ENCODE results near the gene TNS1.

The TNS1 gene

DNA sequence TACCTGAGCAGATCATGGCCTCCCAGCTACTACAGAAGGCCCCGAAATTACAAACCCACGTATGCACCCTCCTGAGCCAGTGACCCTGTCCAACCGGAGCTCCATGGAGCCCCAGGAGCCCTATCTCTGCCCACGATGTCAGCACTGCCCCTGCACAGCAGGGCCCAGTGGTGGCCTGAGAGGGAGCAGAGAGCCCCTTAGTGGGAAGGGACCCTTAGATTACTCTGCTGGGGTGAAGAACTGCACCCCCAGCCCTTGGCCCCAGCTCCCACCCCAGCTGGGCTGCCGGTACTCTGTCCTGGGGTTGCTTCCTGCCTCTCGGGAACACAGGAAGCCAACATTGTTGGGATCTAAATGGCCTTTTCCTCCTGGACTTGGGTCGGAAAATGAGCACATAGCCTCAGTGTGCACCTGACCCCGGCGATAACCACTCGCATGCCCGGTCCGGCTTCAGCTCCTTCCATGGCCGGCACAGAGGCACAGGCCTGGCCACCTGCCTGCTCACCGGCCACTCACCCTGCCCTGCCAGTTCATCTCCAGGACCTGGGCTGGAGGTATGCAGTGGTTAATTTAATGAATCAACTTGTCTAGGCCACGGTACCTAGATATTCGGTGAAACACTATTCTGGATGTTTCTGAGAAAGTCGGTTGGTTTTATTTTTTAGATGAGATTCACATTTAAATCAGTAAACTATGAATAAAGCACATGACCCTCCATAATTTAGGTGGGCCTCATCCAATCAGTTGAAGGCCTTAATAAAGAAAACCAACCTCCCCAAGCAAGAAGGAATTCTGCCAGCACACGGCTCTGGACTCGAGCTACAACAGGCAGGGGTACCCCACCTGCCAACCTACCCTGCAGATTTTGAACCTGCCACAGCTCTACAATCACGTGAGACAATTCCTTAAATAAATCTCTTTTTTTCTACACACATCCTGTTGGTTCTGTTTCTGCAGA is 19.2 kb downstream of the TNS1 start:
- FAIRE-seq: no peak
- no peak for DNase-seq (ENCODE audit: insufficient read length, low spot score)

DNA sequence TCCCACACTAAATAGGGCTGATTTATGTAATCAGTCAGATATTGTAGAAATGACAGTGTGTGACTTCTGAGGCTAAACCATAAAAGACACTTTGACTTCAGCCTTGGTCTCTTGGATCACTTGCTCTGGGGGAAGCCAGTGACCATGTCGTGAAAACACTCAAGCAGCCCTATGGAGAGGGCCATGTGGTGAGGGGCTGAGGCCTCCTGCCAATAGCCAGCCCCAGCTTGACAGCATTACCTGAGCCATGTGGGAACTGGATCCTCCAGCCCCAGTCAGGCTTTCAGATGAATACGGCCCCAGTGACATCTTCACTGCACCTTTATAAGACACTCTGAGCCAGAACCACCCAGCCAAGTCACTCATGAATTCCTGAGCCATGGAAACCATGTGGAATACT is 20.8 kb downstream of the TNS1 start:
- FAIRE-seq: no peak
- DNase-seq (ENCODE audit: insufficient read length, low spot score): no peak

DNA sequence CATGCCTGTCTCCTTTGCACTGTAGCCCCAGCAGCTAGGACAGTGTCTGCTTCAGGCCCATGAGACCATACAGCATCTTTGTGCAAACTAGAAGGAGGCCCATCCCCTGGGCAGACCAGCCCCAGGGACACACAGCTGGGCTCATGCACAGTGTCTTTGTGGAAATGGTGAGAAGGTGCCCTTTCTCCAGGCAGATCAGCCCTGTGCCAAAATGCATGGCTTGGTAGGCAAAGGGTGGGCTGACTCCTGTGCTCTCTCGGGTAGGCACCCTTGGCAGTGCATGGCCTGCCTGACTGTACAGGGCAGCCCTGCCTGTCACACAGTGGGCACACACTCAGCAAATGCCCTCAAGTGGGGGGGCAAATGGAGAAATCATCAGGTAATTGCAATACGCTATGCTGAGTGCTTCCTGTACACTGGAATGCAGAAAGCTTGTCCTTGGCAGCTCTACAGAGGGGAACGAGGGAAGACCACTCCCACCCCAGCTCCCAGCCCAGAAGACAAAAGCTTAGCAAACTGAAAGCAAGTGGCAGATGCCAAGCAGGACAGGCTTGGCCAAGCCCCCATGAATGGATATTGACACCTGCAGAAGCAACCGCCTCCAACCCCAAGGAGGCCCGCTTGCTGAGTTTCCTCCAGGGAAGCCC is 21.6 kb downstream of the TNS1 start:
- FAIRE-seq: peak; percentile 26
- DNase-seq (ENCODE audit: insufficient read length, low spot score): no peak

DNA sequence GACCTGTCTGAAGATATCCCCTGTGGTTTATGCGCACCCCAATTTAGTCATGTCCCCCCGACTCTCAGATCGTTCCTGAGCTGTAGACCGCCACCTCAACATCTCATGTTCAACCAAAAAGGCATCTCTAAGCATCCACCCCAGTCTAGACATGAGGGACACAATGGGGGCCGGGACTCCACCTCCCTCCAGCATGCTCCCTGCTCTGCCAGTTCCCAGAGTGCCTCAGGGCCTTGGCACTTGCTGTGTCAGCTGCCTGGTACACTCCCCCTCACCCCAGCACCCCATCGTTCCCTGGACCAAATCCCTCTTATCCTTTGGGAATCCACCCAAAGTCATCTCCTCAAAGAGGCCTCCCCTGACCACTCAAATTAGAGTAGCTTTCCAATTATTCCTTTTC is 22.2 kb downstream of the TNS1 start:
- no peak for FAIRE-seq
- DNase-seq (ENCODE audit: insufficient read length, low spot score): no peak

DNA sequence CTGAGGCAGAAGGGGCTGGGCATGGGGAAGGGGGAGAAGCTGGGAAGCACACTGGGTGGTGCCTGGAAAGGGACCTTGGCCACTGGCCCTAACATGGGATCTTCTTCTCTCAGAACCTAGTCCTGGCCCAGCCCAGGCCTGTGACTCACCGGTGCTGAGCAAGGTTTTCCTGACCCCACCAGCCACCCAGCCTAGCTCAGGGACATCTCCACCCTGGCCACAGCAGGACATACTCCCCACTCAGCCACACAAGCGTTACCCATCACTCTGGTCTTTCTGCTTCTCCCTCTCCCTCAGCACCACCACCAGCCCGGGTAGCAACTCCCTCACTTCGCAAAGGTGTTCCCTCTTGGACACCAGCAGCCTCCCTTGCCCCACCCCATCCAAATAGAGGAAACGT is 22.8 kb downstream of the TNS1 start:
- no peak for DNase-seq (ENCODE audit: insufficient read length, low spot score)

DNA sequence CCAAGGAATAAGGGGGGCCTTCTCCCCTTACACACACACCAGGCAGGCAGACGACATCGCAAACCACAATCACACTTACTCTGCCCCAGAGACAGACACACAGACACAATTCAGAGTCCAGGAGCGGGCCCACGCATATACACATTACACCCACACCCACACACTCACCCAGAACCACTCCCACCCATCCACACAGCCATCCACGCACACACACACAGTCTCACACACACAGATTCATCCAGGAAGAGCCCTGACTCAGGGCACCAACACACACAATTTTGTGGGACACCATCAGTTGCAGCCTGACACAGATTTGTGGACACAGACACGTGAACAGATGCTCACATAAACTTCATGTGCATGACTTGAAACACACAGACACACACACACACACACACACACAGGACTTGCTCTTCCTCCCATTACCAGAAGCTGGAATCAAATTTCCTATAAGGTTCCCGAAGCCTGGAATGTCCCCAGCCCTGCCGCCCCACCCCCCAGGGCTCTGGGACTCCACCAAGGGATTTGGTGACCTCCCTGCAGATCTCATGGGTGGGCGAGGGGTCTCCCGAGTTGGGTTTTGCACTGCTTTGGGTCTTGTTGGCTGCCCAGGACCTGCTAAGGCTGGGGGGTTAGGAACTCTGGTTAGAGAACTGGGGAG is 23.5 kb downstream of the TNS1 start:
- DNase-seq (ENCODE audit: insufficient read length, low spot score) (no peak), FAIRE-seq (peak; percentile 87)

More for the DNA sequence above, 22.8 kb downstream of the TNS1 start:
- FAIRE-seq: no peak

DNA sequence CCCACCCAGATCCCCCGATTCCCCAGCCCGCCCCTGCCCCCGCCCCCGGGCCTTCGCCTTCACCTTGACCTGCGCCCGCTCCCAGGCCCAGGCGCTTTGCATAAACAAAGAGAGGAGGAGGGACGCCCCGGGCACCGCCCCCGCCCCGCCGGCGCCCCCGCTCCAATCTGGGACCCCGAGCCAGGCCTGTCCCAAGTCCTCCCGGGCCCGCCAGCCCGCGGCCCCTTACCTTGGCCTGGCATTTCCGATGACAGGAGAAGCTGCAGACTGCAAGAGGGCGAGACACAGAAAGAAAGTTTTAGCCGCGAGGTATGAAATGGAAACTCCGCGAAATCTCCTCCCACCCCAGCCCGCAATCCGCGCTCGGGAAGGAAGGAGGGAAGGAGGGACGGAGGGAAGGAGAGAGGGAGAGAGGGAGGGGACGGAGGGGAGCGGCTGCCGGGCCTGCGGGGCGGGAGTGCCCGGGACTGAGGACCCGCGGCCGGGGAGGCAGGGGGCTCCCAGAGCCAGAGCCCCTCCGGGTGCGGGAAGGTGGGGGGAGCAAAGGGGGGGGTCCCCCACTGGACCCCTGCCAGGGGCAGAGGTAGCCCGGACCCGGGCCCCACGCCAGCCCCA is 24.2 kb downstream of the TNS1 start:
- FAIRE-seq (peak; percentile 46), DNase-seq (ENCODE audit: insufficient read length, low spot score) (no peak)

DNA sequence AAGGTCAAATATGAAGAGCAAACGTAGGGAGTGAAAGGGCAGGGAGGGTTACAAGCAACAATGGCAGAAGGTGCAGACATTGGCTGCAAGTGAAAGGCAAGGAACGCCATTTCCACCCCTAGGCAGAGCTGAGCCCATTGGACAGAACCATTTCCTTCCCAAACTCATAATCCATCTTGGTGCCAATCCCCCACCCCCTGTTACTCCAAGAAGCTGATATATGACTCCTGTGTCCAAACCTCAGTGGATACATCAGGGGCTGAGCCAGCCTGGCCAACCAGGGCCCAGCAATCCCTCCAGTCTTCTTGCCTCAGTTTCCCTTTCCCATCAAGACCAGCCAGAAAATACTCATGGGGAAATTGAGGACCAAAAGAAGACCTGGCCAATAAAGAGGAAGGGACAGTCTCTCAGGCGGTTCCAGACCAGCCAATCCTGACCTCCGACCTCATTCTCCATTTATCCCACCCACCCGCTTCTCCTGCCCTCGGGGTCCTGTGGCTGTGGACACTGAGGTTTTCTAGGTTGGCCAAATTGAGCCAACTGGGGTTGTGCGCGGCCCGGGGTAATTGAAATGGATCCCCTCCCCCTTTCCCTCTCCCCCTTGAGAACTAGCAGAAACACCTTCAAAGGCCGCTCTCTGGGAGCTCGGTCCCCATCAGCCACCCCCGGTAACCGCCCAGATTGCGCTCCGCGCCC is 24.8 kb downstream of the TNS1 start:
- FAIRE-seq (no peak), DNase-seq (ENCODE audit: insufficient read length, low spot score) (no peak)

DNA sequence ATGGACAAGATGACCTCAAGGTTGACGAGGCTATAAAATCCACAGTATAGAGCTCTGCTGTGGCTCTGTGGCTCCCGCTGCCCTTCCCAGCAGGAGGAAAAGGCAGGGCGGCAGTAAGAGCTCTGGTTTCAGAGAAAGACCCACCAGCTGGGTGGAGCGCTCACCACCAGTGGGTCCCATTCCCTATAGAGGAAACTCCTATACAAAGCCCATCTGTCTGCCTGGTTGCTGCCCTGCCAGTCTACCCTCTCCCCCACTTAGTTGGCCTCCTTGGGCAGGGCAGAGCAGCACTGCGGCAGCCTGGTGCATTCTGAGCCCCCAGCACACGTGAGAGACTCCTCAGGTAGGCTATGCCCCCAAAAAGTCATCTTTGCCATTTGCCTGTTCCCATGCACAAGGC is 26.5 kb downstream of the TNS1 start:
- no peak for DNase-seq (ENCODE audit: insufficient read length, low spot score)
- FAIRE-seq: no peak

DNA sequence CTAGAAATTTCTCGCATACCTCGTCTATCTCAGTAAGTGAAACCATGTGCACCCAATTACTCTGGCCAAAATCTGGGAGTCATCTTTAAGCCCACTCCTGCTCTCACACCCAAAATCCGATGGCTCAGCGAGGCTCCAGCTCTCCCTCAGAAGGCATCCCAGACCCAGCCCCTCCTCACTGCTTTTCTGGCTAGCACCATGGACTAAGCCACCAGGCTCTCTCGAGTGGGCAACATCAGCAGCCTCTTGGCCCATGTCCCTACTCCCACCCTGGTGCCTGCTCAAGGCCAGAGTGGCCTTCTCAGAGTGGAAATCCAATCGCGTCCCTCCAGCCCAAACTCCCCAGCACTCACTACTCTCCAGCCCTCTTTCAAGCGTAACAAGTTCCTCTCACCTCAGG is 27.2 kb downstream of the TNS1 start:
- FAIRE-seq (no peak), DNase-seq (ENCODE audit: insufficient read length, low spot score) (no peak)

DNA sequence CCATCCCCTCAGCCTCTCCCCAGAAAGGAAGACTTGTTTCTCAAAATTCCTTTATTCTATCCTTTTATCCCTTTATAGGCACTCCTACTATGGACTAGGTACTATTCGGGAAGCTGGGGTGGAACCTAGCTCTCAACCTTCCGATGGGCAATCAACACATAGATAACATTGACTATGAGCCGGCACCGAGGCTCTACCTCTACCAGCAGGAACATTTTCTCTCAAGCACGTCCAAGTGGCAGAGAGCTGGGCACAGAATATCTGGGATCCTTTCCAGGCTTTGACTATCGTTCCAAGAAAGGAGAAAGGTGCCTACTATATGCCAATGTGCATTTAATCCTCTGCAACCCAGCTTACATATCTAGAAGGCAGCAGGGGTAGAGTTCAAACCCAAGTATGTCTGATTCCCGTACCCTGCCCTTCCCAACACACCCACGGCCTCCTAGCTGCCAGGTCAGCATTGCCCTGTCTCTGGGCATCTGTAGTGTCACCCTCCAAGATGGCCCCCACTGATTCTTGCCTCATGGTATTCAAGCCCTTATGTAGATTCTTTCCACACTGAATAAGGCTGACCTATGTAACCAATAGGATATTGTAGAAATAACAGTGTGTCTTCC is 28.3 kb downstream of the TNS1 start:
- FAIRE-seq: no peak
- DNase-seq (ENCODE audit: insufficient read length, low spot score): no peak

DNA sequence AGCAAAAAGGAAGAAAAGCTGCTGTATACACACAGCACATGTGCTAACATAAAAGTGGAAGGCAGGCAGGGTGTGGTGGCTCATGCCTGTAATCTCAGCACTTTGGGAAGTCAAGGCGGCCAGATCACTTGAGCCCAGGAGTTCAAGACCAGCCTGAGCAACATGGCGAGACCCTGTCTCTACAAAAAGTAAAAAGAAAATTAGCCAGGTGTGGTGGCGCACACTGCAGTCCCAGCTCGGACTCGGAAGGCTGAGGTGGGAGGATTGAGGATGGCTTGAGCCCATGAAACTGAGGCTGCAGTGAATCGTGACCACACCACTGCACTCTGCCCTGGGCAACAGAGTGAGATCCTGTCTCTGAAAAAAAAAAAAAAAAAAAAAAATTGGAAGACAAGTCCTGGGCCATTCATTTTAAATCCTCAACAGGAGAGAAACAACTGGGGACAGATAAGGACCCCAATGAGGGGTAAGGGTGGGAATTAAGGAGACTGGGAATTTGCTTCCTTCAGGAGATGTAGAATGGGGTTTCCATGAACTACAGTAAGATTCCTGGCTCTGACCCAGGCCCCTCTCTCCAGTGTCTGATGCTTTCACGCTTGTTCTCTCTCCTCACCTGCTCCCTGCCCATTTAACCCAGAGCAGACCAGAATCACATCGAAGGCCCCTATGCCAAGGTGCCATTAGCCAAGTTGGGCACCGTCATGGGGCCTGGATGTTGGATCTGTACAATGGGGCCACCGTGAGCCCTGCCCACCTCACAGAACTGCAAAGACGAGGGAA is 29.6 kb downstream of the TNS1 start:
- DNase-seq (ENCODE audit: insufficient read length, low spot score) (no peak), FAIRE-seq (no peak)

DNA sequence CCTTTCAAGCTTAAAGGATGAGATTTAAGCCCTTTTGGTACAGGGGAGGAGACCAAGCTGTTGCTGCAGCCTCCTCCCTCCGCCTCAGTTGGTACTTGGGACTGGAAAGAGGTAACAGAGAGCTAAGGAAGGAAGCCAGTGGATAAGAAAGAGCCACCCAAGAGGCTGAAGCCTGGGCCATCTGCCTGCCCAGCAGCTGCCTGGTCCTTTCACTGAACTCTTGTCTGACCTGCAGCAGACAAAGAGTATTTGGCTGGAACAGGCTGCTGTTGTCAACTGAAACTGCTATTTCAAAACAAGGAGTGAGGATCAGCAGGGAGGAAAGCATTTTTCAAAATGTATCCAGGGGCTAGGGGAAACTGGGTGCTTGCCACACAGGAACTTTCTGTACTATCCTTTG is 30.3 kb downstream of the TNS1 start:
- FAIRE-seq (no peak), DNase-seq (ENCODE audit: insufficient read length, low spot score) (no peak)

DNA sequence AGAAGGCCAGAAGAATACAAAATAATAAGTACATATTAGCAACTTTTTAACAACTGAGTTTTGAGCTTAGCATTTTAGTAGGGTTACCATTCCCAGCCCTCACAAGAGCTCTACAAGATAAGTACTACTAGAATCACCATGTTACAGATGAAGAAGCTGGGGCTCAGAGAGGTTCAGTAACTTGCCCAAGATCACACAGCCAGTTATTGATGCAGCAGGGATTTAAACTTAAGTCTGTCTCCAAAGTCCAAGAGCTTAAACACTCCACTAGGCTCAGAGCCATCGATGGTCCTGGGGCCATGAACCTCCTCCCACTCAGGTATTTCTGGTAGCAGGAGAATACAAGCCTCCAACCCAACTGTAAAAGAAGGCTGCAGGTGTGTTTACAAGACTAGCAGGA is 30.8 kb downstream of the TNS1 start:
- DNase-seq (ENCODE audit: insufficient read length, low spot score) (no peak), FAIRE-seq (no peak)

DNA sequence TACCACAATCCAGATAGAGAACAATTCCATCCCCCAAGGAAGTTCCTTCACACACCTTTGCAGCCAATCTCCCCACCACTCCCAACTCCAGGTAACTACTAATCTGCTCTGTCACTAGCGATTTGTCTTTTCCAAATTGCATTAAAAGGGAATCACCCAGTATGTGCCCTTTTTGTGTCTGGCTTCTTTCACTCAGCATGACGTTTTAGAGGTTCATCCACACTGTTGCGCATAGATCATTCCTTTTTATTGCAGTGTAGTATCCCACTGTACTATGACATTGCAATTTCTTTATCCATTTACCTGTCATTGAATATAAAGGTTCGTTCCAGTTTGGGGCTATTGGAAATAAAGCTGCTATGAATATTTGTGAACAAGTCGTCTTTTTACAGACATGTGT is 31.6 kb downstream of the TNS1 start:
- FAIRE-seq (no peak), DNase-seq (ENCODE audit: insufficient read length, low spot score) (no peak)

DNA sequence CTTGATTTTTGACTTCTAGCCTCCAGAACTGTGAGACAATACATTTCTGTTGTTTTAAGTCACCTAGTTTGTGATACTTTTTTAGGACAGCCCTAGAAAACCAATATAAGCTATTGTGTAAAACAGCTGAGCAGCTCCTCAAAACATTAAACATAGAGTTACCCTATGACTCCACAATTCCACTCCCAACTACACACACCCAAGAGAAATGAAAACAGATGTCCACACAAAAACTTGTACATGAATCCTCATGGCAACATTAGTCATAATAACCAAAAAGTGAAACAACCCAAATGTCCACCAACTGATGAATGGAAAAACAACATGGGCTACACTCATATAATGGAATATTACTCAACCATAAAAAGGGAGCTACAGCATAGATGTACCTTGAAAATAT is 32.6 kb downstream of the TNS1 start:
- DNase-seq (ENCODE audit: insufficient read length, low spot score): no peak

DNA sequence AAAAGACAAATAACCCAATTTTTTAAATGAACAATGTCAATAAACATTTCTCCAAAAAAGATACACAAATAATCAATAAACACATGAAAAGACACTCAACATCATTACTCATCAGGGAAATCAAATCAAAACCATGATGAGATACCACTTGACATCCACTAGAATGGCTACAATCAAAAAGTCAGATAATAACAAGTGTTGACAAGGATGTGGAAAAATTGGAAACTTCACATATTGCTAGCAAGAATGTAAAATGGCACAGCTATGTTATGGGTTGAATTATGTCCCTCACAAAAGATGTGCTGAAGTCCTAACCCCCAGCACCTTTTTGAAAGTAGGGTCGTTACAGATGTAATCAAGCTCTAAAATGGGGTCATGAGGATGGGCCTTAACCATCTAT is 33.2 kb downstream of the TNS1 start:
- FAIRE-seq (no peak), DNase-seq (ENCODE audit: insufficient read length, low spot score) (no peak)

More for the DNA sequence above, 32.6 kb downstream of the TNS1 start:
- FAIRE-seq: no peak

DNA sequence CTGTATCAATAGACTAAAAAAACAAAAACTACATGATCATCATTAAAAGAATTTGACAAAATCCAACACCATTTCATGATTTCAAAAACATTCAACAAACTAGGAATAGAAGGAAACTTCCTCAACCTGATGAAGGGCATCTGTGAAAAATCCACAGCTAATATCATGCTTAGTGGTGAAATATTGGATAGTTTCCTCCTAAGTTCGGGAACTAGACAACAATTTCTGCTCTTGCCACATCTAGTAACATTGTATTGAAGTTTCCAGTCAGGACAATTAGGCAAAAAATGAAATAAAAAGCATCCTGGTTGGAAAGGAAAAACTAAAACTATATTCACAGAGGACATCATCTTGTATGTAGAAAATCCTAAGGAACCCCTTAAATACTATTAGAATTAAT is 34.8 kb downstream of the TNS1 start:
- DNase-seq (ENCODE audit: insufficient read length, low spot score): no peak
- FAIRE-seq: no peak

DNA sequence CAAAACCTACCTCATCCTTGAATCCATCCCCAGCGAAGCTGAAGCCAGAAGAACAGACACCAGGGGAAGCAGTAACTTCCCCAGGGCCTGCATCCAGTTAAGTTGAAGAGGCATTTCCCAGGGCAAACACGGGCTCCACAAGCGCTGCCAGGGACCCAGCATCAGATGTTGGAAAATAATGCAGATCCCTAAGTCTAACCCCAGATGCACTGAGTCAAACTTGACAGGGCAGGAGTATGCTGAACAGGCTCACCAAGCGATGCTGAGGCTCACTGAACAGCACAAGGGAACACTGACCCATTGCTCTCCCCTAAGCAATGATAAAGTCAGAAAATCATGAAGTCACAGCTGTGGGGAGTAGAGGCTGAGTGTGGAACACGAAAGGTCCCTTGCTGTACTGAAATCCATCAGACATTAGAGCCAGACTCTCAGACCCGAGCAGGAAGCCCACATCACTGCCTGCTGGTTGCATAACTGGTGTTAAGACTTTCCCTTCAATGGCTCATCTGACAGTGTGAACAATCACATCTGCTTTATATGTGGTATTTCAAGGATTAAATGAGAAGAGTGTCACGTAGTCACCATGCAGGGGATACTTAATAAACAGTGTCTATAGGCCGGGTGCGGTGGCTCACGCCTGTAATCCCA is 36.2 kb downstream of the TNS1 start:
- DNase-seq (ENCODE audit: insufficient read length, low spot score) (no peak), FAIRE-seq (no peak)
